ENCODE results near the gene RANBP17.

DNA sequence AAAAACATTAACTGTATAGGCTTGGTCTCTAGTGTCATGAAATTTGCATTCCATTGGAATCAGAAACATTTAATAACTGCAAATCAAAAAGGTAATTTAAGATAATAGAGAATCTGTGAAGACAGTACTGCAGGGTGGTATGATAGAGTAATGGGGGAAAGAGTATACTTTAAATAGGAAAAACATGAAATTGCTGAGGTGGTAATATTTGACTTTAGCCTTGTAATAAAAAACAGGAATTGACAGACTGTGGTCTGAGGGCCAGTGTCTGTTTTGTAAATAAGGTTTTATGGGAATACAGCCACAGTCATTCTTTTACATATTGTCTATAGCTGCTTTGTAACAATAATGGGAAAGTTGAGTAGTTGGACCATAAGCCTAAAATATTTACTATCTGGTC is 162.3 kb downstream of the RANBP17 start:
- TF ChIP-seq, protein P1, sequence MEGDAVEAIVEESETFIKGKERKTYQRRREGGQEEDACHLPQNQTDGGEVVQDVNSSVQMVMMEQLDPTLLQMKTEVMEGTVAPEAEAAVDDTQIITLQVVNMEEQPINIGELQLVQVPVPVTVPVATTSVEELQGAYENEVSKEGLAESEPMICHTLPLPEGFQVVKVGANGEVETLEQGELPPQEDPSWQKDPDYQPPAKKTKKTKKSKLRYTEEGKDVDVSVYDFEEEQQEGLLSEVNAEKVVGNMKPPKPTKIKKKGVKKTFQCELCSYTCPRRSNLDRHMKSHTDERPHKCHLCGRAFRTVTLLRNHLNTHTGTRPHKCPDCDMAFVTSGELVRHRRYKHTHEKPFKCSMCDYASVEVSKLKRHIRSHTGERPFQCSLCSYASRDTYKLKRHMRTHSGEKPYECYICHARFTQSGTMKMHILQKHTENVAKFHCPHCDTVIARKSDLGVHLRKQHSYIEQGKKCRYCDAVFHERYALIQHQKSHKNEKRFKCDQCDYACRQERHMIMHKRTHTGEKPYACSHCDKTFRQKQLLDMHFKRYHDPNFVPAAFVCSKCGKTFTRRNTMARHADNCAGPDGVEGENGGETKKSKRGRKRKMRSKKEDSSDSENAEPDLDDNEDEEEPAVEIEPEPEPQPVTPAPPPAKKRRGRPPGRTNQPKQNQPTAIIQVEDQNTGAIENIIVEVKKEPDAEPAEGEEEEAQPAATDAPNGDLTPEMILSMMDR (IDR thresholded peaks at IDR 0.05; ENCODE audit: low read depth, low read length) = no peak
- TF ChIP-seq EZH2phosphoT487 (IDR thresholded peaks at IDR 0.05; ENCODE audit: low read depth) = no peak

All from OCI-LY3 (cell line).